SK-MEL-5 (cell line): ENCODE measurements around the gene CUL7. TPM values are rescaled to one million over a fixed set of nuclear protein-coding genes. Genes with fewer than 3 reads are reported as not detected.

ENCODE experiments used
- DNase-seq: peaks from one replicate; pipeline ENCODE4 v3.0.0-alpha.2; 2016; ENCODE audit warnings: low read depth, low spot score
- in situ Hi-C: cut with HindIII; loops from 2 replicates; pipeline ENCODE4 v1.10.0; 2016; ENCODE audit warnings: low sequenced_read_pairs, high pct_unique_total_duplicates, low pct_unique_long_range_greater_than_20kb
- total RNA-seq: library from RNA; depleted of rRNA; stranded (reverse); fragments of >200 nt; shearing (Covaris generic); gene quantifications from 2 replicates; pipeline ENCODE4 v1.2.3, GENCODE V29; 2014

CUL7 gene
- total RNA-seq, 1 experiment from 2014 or later, result 18.8 TPM

- DNase-seq, result no peak
These were observed 20.0 kb downstream of the CUL7 start for GRCh38 chr6:43033496-43034189.

GRCh38 chr6:43032326-43032725, 21.3 kb downstream of the CUL7 start:
- DNase-seq, result no peak
- in situ Hi-C loops, result no loop called here

More at GRCh38 chr6:43033496-43034189, 20.0 kb downstream of the CUL7 start:
- in situ Hi-C loops, result no loop called here

- in situ Hi-C loops, result no loop called here
- DNase-seq, result no peak
These were observed 24.5 kb downstream of the CUL7 start for GRCh38 chr6:43029120-43029519.

GRCh38 chr6:43026365-43026764, 27.3 kb downstream of the CUL7 start:
- no peak for DNase-seq
- in situ Hi-C loops, result no loop called here

- in situ Hi-C loops, result no loop called here
- DNase-seq, result no peak
These were observed 29.2 kb downstream of the CUL7 start for GRCh38 chr6:43024436-43024835.

GRCh38 chr6:43021270-43022047, 32.2 kb downstream of the CUL7 start, which contains the start of gene RRP36:
TSS of gene RRP36 (plus strand) at chr6:43021623. CDS start at chr6:43021655, 32 bp downstream.
- peak; percentile 71 for DNase-seq
- in situ Hi-C loops, result no loop called here

GRCh38 chr6:43020847-43021246, 32.8 kb downstream of the CUL7 start:
- in situ Hi-C loops, result no loop called here
- DNase-seq, result no peak

GRCh38 chr6:43020052-43020705, 33.5 kb downstream of the CUL7 start:
- in situ Hi-C loops, result no loop called here
- DNase-seq, result no peak

GRCh38 chr6:43019152-43019551, 34.5 kb downstream of the CUL7 start:
- no peak for DNase-seq
- in situ Hi-C loops, result no loop called here

GRCh38 chr6:43016943-43017334, 36.7 kb downstream of the CUL7 start:
- DNase-seq, result no peak
- in situ Hi-C loops, result no loop called here

- DNase-seq, result no peak
- in situ Hi-C loops, result no loop called here
These were observed 37.3 kb downstream of the CUL7 start for GRCh38 chr6:43016176-43016942.

- no peak for DNase-seq
- in situ Hi-C loops, result no loop called here
These were observed 39.2 kb downstream of the CUL7 start for GRCh38 chr6:43014434-43014909.

- peak; percentile 100 for DNase-seq
- in situ Hi-C loops, result no loop called here
These were observed 39.7 kb downstream of the CUL7 start, which contains the start of the genes KLHDC3 and MEA1 for GRCh38 chr6:43013843-43014433. TSS of gene KLHDC3 (plus strand) at chr6:43014249. CDS start at chr6:43017193, 2,944 bp downstream. TSS of gene MEA1 (minus strand) at chr6:43013946. CDS start at chr6:43013813, 133 bp downstream.

GRCh38 chr6:43013097-43013842, 40.4 kb downstream of the CUL7 start:
- no peak for DNase-seq
- in situ Hi-C loops, result no loop called here

GRCh38 chr6:43012364-43012763, 41.3 kb downstream of the CUL7 start:
- DNase-seq, result no peak
- in situ Hi-C loops, result no loop called here

GRCh38 chr6:43011207-43011606, 42.4 kb downstream of the CUL7 start:
- no peak for DNase-seq
- in situ Hi-C loops, result no loop called here
